NCI-H2196 (cell line): ENCODE results near the gene STPG4.
"Not testable (repeated sequence)": the region's sequence is repeated elsewhere in the genome, so short reads cannot be mapped to it uniquely, and the experiment has no call there.

Experiments used
- DNase-seq: peaks from one replicate; lab custom pipeline; 2025; ENCODE audit not compliant: unreplicated experiment; lab: John Stamatoyannopoulos, UW

The STPG4 gene

GRCh38 chr2:47128705-47129104 lies 26.4 kb downstream of the STPG4 start:
- DNase-seq, result no peak

- no peak for DNase-seq
Measured at GRCh38 chr2:47127862-47128543, 27.1 kb downstream of the STPG4 start.

GRCh38 chr2:47126783-47127182 lies 28.3 kb downstream of the STPG4 start:
- no peak for DNase-seq

- not testable (repeated sequence) for DNase-seq
Measured at GRCh38 chr2:47124740-47125139, 30.4 kb downstream of the STPG4 start.

- not testable (repeated sequence) for DNase-seq
Measured at GRCh38 chr2:47120424-47120823, 34.7 kb downstream of the STPG4 start.

GRCh38 chr2:47119001-47119400 lies 36.1 kb downstream of the STPG4 start:
- DNase-seq, result no peak

GRCh38 chr2:47118581-47118980 lies 36.5 kb downstream of the STPG4 start:
- no peak for DNase-seq

- no peak for DNase-seq
Measured at GRCh38 chr2:47112665-47113435, 42.3 kb downstream of the STPG4 start.

GRCh38 chr2:47109680-47110079 lies 45.4 kb downstream of the STPG4 start:
- no peak for DNase-seq

GRCh38 chr2:47109007-47109375 lies 46.1 kb downstream of the STPG4 start:
- DNase-seq, result no peak

- not testable (repeated sequence) for DNase-seq
Measured at GRCh38 chr2:47108267-47109006, 46.7 kb downstream of the STPG4 start.

GRCh38 chr2:47107201-47107600 lies 47.9 kb downstream of the STPG4 start:
- not testable (repeated sequence) for DNase-seq

- DNase-seq, result not testable (repeated sequence)
Measured at GRCh38 chr2:47106231-47106630, 48.9 kb downstream of the STPG4 start.

- DNase-seq, result not testable (repeated sequence)
Measured at GRCh38 chr2:47099712-47100111, 55.4 kb downstream of the STPG4 start.

- DNase-seq, result no peak
Measured at GRCh38 chr2:47098953-47099352, 56.2 kb downstream of the STPG4 start.

GRCh38 chr2:47097563-47097962 lies 57.5 kb downstream of the STPG4 start:
- no peak for DNase-seq

- DNase-seq, result no peak
Measured at GRCh38 chr2:47096451-47096850, 58.7 kb downstream of the STPG4 start.

- DNase-seq, result no peak
Measured at GRCh38 chr2:47095349-47096020, 59.6 kb downstream of the STPG4 start.

- DNase-seq, result no peak
Measured at GRCh38 chr2:47094511-47095142, 60.5 kb downstream of the STPG4 start.

GRCh38 chr2:47093626-47094025 lies 61.5 kb downstream of the STPG4 start:
- no peak for DNase-seq

GRCh38 chr2:47092465-47092864 lies 62.6 kb downstream of the STPG4 start:
- no peak for DNase-seq
